ENCODE results near the gene COMMD6.

GRCh38 chr13:75533861-75534260 is 3.8 kb downstream of the COMMD6 start:
- no peak for TF ChIP-seq CTCF (conservative IDR thresholded peaks at IDR 0.05; ENCODE audit: low read length)
- TF ChIP-seq EZH2phosphoT487 (IDR thresholded peaks at IDR 0.05; ENCODE audit: borderline replicate concordance, low read depth, low read length), result no peak

Data from OCI-LY7 (cell line).